Hepatocyte (in vitro differentiated cells): ENCODE measurements around the gene GALNTL6.

Source experiments
- CTCF ChIP-seq: fragments of 200-600 bp; sonication (generic); IDR thresholded peaks from 2 replicates; pipeline ENCODE4 v1.5.1; 2016; ENCODE audit warnings: antibody characterized with exemption, mild to moderate bottlenecking; ENCODE audit not compliant: poor library complexity
- EZH2 ChIP-seq: fragments of 200-600 bp; sonication (generic); IDR thresholded peaks from 2 replicates; pipeline ENCODE4 v1.6.1; 2016; ENCODE audit warnings: antibody characterized with exemption, mild to moderate bottlenecking, borderline replicate concordance
- EZH2phosphoT487 ChIP-seq: fragments of 200-600 bp; sonication (generic); IDR thresholded peaks from one replicate; pipeline ENCODE4 v1.6.1; 2018; ENCODE audit warnings: antibody characterized with exemption, mild to moderate bottlenecking, low read depth, moderate library complexity; ENCODE audit not compliant: unreplicated experiment, severe bottlenecking

- TF ChIP-seq CTCF = no peak
- no peak for TF ChIP-seq EZH2phosphoT487
- no peak for TF ChIP-seq EZH2
Measured at GRCh38 chr4:172344308-172344938, 531.2 kb downstream of the GALNTL6 start.
